Endometrial microvascular endothelial cells (primary cell): Measurements from ENCODE around the gene SLC39A9. TPM values are rescaled to one million over a fixed set of nuclear protein-coding genes. Genes with fewer than 3 reads are reported as not detected.

ENCODE experiments used
- in situ Hi-C: cut with HindIII; loops from 2 replicates; pipeline ENCODE4 v1.10.0; 2017; ENCODE audit warnings: low sequenced_read_pairs, low pct_unique_long_range_greater_than_20kb; ENCODE audit errors: inconsistent ontology term
- total RNA-seq: library from RNA; depleted of rRNA; stranded (reverse); fragments of >200 nt; gene quantifications from one replicate; pipeline ENCODE4 v1.2.3, GENCODE V29; 2015; ENCODE audit errors: inconsistent ontology term

The SLC39A9 gene, protein sequence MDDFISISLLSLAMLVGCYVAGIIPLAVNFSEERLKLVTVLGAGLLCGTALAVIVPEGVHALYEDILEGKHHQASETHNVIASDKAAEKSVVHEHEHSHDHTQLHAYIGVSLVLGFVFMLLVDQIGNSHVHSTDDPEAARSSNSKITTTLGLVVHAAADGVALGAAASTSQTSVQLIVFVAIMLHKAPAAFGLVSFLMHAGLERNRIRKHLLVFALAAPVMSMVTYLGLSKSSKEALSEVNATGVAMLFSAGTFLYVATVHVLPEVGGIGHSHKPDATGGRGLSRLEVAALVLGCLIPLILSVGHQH
- total RNA-seq, result 72.1 TPM

DNA sequence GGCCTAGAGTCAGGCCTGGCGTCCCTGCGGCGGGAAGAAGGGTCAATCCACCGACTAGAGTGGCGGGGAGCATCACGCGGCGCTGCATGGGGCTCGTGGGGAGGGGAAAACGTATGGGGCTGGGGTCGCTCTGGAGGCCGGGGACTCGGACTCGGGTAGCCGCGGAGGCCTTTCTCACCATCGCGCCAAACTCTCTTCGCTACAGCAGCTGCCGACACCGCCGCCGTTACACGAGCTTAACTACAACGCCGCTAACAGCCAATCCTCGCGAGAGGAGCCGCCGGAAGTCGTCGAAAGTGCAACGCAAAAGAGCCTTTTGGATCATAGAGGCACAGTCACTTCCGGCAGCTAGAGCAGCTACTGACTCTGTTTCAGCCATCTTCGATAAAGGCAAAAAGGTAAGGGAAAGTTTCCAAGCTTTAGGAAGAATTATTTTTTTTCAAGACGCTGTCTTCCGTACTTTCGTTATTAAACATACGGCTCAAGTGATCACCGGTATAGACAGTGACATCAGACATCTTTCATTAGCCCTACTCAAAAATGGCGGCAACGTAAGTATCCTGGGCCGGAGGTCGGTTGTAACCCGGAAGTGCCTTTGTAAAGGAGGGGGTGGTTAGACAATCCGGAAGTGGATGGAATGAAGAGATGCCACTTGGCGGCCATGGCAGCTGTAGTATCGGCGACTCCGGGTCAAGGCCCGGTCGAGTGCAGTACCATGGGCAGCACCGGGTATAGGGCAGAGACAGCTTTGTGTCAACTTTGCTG lies at the start of gene SLC39A9, which contains the start of gene ERH:
Gene SLC39A9 (plus strand): TSS at position 640 of the 765 bp plus-strand sequence. CDS start 678 bp downstream, outside the sequence.
Gene ERH (minus strand): TSS at position 247 of the 765 bp plus-strand sequence. CDS start 66 bp downstream, at position 181.
- in situ Hi-C loops, result no loop called here

DNA sequence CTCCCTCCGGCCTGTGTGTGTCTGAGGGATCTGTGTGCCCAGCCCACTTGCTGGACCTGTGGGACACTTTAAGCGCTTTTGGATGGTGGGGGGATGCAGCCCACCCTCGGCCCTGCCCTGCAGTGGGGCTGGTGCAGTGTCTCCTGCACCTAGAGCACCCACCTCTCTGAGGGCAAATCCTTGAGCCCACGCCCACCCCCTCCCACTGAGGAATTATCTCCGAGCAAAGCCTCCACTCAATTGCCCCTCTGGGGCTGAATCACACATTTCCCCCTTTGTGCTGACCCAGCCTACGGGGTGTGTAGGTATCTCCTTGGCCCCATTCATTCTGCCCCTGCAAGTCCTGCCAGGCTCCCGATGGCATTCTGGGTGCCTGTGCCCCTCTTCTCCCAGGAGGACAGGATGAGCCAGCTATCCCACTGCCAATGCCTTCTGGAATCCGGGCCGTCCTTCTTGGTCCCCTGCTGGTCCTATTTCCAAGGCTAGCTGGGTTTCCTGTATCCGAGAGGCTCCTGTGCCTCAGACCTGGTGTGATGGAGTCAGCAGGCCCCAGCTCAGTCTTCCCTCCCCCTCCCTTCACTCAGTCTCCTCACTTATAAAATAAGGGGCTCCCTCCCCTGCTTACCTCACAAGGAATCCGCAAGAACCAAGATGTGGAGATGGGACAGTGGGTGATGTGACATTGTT lies 49.3 kb upstream of the SLC39A9 start:
- in situ Hi-C loops, result no loop called here

DNA sequence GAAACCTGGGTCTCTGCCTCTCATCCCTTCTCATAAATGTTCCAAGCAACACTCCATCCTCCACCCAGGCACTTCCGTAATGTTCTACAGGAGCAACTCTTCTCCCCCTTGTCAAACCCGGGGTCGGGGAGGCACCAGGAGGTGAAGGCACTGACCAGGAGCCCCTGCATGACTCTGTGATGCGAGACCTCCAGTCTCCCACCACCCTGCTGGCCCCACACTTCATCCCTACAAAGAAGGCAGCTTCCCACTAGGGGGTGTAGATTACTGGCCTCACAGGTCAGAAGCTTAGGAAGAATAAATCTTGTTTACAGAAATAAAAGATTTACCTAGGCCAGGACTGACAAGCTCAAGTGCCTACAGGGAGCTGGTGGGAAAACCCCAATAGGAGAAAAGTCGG lies 47.6 kb upstream of the SLC39A9 start:
- in situ Hi-C loops, result no loop called here

DNA sequence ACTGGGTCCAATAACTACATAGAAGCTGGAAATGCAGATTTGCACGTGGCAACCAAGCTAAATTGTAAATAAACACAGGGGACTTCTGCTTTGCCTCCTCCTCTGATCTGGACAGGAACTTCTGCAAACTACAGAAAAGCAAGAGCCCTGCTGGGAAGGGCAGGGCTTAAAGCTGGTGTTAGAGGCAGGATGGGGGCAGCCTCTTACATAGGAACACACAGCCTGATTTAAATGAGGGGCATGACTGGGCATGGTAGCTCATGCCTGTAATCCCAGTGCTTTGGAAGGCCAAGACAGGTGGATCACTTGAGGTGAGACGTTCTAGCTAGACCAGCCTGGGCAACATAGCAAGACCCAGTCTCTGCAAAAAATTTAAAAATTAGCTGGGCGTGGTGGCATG lies 47.1 kb upstream of the SLC39A9 start:
- in situ Hi-C loops, result no loop called here

DNA sequence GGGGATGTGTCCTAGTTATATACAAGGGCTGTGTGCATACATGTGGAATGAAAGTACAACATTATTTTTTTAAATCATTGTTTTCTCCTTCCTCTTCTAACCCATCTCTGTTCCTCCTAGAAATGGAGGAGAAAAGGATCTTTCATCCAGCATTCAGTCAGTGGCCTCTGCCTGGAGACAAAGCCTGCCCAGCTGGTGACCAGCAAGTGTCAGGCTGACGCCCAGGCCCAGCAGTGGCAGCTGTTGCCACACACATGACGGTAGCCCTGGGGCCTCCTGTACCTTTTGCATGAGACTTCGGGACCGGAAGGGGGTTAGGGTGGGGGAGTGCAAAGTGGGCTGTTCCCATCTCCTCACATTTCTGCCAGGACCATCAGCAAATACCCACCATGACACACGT lies 46.6 kb upstream of the SLC39A9 start:
- in situ Hi-C loops, result no loop called here

- in situ Hi-C loops, result no loop called here
These were observed 45.3 kb upstream of the SLC39A9 start for GRCh38 chr14:69353168-69353567.

DNA sequence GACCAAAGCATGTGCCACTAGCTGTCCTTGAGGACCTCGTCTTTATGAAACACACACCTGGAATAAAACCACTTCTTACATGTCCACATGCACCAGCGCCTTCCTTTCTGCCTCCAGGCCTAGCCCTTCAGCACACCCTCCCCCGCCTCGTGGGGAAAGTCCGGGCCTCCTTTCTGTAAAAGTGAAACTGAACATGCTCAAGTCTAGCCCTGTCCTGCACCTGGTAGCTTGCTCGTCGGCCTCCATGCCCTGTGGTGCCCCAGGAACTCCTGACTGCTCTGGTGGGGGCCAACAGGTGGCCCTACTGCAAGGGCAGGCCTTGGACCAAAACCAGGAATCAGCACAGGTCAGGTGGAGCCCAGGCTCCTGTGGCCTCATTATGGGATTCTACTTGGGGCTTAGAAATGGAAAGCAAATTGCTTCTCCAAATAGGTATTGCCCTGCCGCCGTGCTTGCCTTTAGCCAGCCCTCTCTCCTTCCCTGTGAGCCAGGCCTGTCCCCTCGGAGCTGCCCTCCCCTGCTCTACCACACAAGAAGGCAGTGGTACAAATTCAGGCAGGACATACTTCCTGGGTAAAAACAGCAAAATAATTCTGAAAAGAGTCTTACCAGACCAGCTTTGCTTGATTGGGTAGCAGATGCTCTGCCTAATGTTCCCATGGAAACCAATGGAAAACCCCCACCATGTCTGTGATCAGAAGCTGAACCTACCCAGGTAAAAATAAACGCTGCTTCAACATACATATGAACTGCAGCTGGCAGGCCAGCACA lies 43.9 kb upstream of the SLC39A9 start:
- in situ Hi-C loops, result no loop called here

DNA sequence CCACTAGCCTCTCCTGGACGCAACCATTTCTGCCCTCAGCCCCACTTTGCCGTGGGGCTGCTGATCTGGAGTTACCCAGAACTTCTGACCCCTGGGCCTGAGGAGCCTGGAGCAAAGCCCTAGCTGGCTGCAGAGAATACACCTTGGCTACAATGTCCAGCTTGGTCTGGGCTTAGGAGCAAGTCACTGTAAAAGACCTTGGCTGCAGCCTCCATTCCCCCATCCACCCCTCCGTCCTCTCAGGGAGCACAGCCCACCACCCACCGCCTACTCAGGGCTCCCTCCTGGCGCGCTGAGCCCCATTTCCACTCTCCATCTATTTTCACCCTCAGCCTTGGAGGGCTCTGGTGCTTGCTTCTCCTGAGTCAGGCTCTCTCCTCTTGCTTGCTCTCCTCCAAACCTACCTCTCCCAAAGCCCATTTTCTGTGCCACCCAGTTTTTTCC lies 43.3 kb upstream of the SLC39A9 start:
- in situ Hi-C loops, result no loop called here

DNA sequence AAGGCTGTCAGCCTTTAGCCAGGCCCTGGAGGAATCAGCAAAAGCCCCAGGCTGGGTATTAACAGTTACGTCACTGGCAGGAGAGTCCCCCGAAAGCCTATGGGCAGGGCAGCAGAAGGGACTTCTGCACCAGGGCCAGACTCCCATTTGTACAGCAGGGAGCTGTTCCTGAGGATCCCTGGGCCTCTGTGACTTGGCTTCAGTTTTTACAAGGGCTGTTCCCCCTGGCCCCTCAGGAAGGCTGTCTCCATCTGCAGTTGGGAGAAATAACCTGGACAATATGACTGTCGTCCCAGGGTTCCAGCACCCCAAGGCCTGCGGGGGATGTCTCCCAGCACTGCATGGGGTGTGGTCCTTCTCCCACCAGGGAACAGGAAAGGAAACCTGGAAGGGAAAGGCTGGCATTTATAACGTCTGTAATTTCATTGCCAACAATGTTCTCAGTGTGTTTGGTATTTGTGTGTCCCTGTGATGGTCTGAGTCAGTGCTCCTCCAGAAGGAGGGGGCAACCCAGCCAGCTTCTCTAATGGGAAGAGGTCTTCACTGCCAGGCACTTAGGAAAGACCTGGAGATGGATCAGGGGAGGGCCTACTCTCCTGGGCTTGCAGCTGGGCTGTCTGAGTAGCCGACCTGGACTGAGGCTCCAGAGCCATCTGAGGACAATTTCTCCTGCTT lies 42.7 kb upstream of the SLC39A9 start:
- in situ Hi-C loops, result no loop called here

DNA sequence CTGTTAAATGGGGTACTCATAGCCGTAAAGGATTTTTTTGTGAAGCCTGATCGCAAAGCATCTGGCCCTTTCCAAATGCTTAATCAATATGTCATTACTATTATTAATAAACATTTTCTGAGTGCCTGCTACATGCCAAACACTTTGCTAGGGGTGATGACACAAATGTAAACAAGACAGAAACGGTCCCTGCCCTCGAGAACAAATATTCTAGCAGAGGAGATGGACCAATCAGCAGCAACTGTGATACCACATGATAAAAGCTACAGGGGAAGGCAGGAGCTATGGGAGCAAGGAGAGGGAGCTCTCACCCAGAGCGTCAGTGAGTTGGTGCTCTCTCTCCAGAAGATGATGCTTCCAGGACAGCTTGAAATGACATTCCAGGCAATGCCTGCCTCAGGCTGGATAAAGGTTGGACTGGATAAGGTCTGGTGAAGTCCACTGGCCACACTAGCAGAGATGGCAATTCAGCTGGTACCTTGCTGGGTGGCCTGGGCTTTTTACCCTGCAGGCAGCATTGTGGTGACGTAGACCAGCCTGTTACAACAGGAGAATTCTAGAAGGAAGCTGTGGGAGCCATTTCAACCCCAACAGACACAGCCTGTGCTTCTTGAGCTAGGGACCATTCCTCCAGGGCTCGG lies 41.5 kb upstream of the SLC39A9 start:
- in situ Hi-C loops, result no loop called here

DNA sequence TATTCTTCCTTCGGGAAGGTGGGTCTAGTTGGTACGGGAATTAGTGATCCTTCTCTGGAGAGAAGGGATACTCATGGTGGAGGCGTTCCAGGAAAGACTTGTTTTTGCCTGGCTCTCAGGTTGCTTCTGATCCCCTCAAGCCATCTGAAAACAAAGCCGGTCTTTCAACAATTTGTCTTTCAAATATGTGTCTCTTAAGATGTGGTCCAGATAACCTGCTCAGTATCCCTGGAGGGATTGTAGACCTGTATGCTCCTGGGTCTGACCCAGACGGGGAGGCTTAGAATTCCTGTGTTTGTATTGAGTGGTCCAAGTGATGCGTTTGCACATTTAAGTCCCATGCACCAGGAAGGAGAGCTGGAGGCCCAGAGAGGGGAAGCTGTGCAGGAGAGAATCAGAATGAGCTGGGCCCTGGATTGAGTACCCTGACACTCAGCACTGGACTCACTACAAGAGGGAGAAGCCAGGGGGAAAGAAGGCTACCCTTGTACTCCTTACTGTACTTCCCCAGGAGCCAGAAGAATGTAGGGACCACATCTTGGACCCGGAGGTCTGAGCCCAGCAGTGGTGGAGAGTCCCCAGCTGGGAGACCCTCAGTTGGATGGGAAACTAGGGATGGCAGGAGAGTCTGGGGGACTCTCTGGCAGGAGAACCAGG lies 40.8 kb upstream of the SLC39A9 start:
- in situ Hi-C loops, result no loop called here

- in situ Hi-C loops, result no loop called here
These were observed 40.1 kb upstream of the SLC39A9 start for GRCh38 chr14:69358233-69358963.

GRCh38 chr14:69358966-69359365 lies 39.5 kb upstream of the SLC39A9 start:
- in situ Hi-C loops, result no loop called here

DNA sequence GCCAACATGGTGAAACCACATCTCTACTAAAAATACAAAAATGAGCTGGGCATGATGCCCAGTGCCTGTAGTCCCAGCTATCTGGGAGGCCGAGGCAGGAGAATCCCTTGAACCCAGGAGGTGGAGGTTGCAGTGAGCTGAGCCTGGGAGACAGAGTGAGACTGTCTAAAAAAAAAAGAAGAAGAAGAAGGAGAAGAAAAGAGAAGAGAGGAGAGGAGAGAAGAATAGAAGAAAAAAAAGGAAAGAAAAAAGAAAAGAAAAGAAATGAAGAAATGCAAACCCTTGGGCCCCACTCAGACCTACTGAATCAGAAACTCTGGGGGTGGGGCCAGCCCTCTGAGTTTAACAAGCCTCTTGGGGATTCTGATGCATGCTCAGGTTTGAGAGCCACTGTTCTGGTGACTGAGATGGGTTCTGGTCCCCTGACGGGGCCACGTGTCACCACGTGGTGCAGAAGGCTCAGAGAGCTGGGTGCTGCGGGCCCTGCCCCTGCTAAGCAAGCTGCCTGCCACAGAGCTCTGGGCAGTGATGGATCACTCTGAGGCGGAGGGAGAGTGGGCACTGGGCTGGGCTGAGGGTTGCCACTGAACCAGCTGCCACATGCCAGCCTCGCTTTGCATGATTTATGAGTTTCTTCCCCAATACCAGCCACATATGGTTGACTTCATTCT lies 37.9 kb upstream of the SLC39A9 start:
- in situ Hi-C loops, result no loop called here

- in situ Hi-C loops, result no loop called here
These were observed 35.4 kb upstream of the SLC39A9 start for GRCh38 chr14:69363055-69363454.

DNA sequence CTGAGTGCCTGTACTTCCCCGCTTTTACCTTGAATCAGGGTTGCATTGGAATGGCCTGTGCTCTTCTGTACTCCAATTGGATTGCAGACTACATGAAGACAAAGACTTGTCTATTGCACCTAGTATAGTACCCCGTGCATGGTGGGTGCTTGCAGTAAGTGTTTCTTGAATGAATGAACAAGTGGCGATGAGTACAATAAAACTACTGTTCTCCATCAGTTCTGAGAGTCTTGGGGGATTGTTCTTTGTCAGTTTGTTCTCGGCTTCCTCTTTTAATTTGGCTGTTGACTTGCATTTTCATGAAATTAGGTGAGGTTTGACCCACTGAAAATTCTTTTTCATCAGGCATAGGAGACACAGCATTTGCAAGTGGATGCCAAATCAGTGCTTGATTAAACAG lies 34.5 kb upstream of the SLC39A9 start:
- in situ Hi-C loops, result no loop called here
